ENCODE measurements around the gene RBP3. TPM values are rescaled to one million over a fixed set of nuclear protein-coding genes. Genes with fewer than 3 reads are reported as not detected.

The RBP3 gene
- total RNA-seq, 120 experiments from 2014 or later: 0.11 TPM; not detected in 119

Other genes with a start within 250 kb of the RBP3 start
- 10 to 100 TPM in 28 of 120 experiments, 1 to 10 TPM in 92; 3.4 to 13.9 (median 8.0) TPM for gene GDF10, start 48.2 kb upstream of the RBP3 start, total RNA-seq
- under 1 TPM in 1 of 120 experiments, not detected in 119; 0.30 TPM for gene GDF2, start 25.9 kb upstream of the RBP3 start, total RNA-seq
- gene ZNF488, start 35.9 kb downstream of the RBP3 start, total RNA-seq: 10 to 100 TPM in 118 of 120 experiments, 1 to 10 TPM in 2; 8.9 to 49.2 (median 18.9) TPM
- 1 to 10 TPM in 5 of 120 experiments, under 1 TPM in 52, not detected in 63; 0.22 to 1.8 (median 0.52) TPM for gene ANXA8, start 135.8 kb downstream of the RBP3 start, total RNA-seq
- not detected for gene FAM25G, start 143.3 kb downstream of the RBP3 start, total RNA-seq
- 10 to 100 TPM in 109 of 120 experiments, 1 to 10 TPM in 11; 1.9 to 49.9 (median 20.5) TPM for gene AGAP9, start 175.3 kb downstream of the RBP3 start, total RNA-seq

Data from dorsolateral prefrontal cortex (tissue), 118 donors.